Glutamatergic neuron (in vitro differentiated cells): ENCODE measurements around the gene TDRD1. TPM values are rescaled to one million over a fixed set of nuclear protein-coding genes. Genes with fewer than 3 reads are reported as not detected.

Experiments used
- DNase-seq: peaks from one replicate; pipeline ENCODE4 v3.0.0; 2022
- H3K27ac Mint-ChIP-seq: one replicate; pipeline ENCODE4 v1.8.0; 2020; ENCODE audit warnings: mild to moderate bottlenecking, mixed read lengths, inconsistent platforms; ENCODE audit not compliant: unreplicated experiment
- H3K27me3 Mint-ChIP-seq: one replicate; pipeline ENCODE4 v1.8.0; 2020; ENCODE audit warnings: mild to moderate bottlenecking, moderate library complexity, mixed read lengths, inconsistent platforms; ENCODE audit not compliant: unreplicated experiment
- H3K36me3 Mint-ChIP-seq: one replicate; pipeline ENCODE4 v1.8.0; 2020; ENCODE audit warnings: mild to moderate bottlenecking, mixed read lengths, inconsistent platforms; ENCODE audit not compliant: unreplicated experiment
- H3K4me1 Mint-ChIP-seq: one replicate; pipeline ENCODE4 v1.8.0; 2020; ENCODE audit warnings: mild to moderate bottlenecking, low read depth, mixed read lengths, inconsistent platforms; ENCODE audit not compliant: unreplicated experiment
- H3K4me3 Mint-ChIP-seq: one replicate; pipeline ENCODE4 v1.8.0; 2020; ENCODE audit warnings: mild to moderate bottlenecking, mixed read lengths, inconsistent platforms; ENCODE audit not compliant: unreplicated experiment
- H3K9me3 Mint-ChIP-seq: one replicate; pipeline ENCODE4 v1.8.0; 2020; ENCODE audit warnings: mild to moderate bottlenecking, moderate library complexity, mixed read lengths, inconsistent platforms; ENCODE audit not compliant: unreplicated experiment
- CTCF ChIP-seq: fragments of 200-600 bp; sonication (generic); IDR thresholded peaks from one replicate; pipeline ENCODE4 v1.5.0; 2021; ENCODE audit not compliant: partially characterized antibody, unreplicated experiment
- total RNA-seq: library from RNA; stranded (reverse); fragmentation: NEBNext Ultra II Directional; extraction: Animal tissue kit (Norgen Biotek cat#: 25700); gene quantifications from one replicate; pipeline ENCODE4 v1.2.1, GENCODE V29; 2021; ENCODE audit not compliant: unreplicated experiment

Gene TDRD1
- total RNA-seq, 1 donor from 2014 or later = not detected

GRCh38 chr10:114257498-114257897 is 78.3 kb downstream of the TDRD1 start:
- DNase-seq = no peak
- TF ChIP-seq CTCF = no peak
- no peak overlapping the region for H3K4me3 Mint-ChIP-seq
- H3K4me1 Mint-ChIP-seq = no peaks in the 10 kb centered on the region
- no peaks in the 10 kb centered on the region for H3K36me3 Mint-ChIP-seq
- peaks cover 4% of the 10 kb centered on the region for H3K27me3 Mint-ChIP-seq
- H3K27ac Mint-ChIP-seq = no peak overlapping the region
- H3K9me3 Mint-ChIP-seq = no peaks in the 10 kb centered on the region

GRCh38 chr10:114258274-114258840 is 79.2 kb downstream of the TDRD1 start:
- H3K4me1 Mint-ChIP-seq = no peaks in the 10 kb centered on the region
- H3K9me3 Mint-ChIP-seq = no peaks in the 10 kb centered on the region
- TF ChIP-seq CTCF = no peak
- H3K36me3 Mint-ChIP-seq = no peaks in the 10 kb centered on the region
- H3K27ac Mint-ChIP-seq = no peak overlapping the region
- H3K4me3 Mint-ChIP-seq = no peak overlapping the region
- H3K27me3 Mint-ChIP-seq = peaks cover 4% of the 10 kb centered on the region
- no peak for DNase-seq

- H3K4me1 Mint-ChIP-seq = no peaks in the 10 kb centered on the region
- no peak overlapping the region for H3K27ac Mint-ChIP-seq
- no peaks in the 10 kb centered on the region for H3K9me3 Mint-ChIP-seq
- DNase-seq = no peak
- no peak overlapping the region for H3K4me3 Mint-ChIP-seq
- no peak for TF ChIP-seq CTCF
- H3K27me3 Mint-ChIP-seq = no peaks in the 10 kb centered on the region
- no peaks in the 10 kb centered on the region for H3K36me3 Mint-ChIP-seq
Measured at GRCh38 chr10:114259824-114260223, 80.7 kb downstream of the TDRD1 start.

DNA sequence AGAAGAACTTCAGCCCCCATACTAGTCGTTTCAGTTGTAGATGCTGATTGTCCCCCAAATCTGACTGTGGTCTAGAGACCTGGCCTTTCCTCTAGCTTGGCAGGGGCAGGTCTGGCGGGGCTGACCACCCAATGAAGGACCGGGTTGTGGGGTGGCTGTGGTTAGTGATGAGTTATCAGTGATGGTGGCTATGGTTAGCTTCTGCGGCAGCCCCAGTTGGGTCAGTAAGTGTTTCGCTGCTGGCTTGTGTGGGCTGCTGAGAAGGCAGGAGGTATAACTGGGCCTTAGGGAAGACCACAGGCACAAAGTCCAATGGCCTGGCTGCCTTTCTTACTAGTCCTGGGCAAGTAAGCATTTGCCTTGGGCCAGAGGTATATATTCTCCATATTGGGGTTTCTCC is 81.2 kb downstream of the TDRD1 start:
- DNase-seq = no peak
- H3K27me3 Mint-ChIP-seq = no peaks in the 10 kb centered on the region
- no peaks in the 10 kb centered on the region for H3K9me3 Mint-ChIP-seq
- H3K36me3 Mint-ChIP-seq = no peaks in the 10 kb centered on the region
- no peaks in the 10 kb centered on the region for H3K4me1 Mint-ChIP-seq
- no peak overlapping the region for H3K4me3 Mint-ChIP-seq
- no peak for TF ChIP-seq CTCF
- H3K27ac Mint-ChIP-seq = no peak overlapping the region

- DNase-seq = no peak
- no peak overlapping the region for H3K4me3 Mint-ChIP-seq
- no peak for TF ChIP-seq CTCF
- no peak overlapping the region for H3K27ac Mint-ChIP-seq
- H3K9me3 Mint-ChIP-seq = no peaks in the 10 kb centered on the region
- no peaks in the 10 kb centered on the region for H3K36me3 Mint-ChIP-seq
- no peaks in the 10 kb centered on the region for H3K4me1 Mint-ChIP-seq
- H3K27me3 Mint-ChIP-seq = no peaks in the 10 kb centered on the region
Measured at GRCh38 chr10:114261076-114261475, 81.9 kb downstream of the TDRD1 start.
